ENCODE measurements around the gene SPAM1.
"Not testable (repeated sequence)": the region's sequence is repeated elsewhere in the genome, so short reads cannot be mapped to it uniquely, and the experiment has no call there.

Gene SPAM1, protein sequence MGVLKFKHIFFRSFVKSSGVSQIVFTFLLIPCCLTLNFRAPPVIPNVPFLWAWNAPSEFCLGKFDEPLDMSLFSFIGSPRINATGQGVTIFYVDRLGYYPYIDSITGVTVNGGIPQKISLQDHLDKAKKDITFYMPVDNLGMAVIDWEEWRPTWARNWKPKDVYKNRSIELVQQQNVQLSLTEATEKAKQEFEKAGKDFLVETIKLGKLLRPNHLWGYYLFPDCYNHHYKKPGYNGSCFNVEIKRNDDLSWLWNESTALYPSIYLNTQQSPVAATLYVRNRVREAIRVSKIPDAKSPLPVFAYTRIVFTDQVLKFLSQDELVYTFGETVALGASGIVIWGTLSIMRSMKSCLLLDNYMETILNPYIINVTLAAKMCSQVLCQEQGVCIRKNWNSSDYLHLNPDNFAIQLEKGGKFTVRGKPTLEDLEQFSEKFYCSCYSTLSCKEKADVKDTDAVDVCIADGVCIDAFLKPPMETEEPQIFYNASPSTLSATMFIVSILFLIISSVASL

DNA sequence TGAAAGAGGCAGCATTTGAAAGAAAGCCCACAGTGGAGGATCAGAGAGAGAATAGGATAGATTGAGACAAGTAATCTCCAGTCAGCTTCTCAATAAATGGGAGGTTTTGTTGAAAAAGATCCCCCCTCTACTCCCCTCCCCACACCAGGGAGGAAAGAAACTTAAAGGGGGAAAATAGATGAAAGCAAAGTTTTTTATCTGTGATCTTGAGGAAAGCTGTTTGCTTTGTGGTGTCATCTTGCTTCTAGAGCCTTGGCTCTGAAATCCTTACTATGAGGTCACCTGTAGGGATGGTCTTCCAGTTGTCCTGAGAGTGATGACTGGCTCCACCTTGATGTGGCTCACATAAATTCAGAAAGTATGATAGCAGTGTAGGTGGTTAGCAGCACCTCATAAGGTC is at the start of gene SPAM1:
TSS of gene SPAM1 (plus strand) at position 301 of the 400 bp plus-strand sequence. CDS start 28,330 bp downstream, outside the sequence.
- no peak for DNase-seq

DNA sequence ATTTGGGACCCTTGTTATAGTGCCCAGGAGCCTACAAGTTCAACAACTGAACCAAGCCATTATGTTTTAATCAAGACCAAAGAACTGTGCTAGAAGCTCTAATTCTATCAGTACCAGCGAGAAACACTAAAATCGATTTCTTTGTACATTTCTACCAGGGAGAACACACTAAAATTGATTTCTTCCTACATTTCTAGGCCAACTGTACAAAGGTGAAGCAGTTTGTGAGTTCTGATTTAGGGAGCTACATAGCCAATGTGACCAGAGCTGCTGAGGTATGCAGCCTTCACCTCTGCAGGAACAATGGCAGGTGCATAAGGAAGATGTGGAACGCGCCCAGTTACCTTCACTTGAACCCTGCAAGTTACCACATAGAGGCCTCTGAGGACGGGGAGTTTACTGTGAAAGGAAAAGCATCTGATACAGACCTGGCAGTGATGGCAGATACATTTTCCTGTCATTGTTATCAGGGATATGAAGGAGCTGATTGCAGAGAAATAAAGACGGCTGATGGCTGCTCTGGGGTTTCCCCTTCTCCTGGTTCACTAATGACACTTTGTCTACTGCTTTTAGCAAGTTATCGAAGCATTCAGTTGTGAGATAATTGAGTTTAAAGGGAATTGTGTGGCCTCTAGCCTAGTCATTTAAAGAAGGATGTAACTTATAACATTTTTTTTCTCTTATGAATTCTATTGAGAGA is 48.3 kb upstream of the SPAM1 start:
- no peak for DNase-seq

DNA sequence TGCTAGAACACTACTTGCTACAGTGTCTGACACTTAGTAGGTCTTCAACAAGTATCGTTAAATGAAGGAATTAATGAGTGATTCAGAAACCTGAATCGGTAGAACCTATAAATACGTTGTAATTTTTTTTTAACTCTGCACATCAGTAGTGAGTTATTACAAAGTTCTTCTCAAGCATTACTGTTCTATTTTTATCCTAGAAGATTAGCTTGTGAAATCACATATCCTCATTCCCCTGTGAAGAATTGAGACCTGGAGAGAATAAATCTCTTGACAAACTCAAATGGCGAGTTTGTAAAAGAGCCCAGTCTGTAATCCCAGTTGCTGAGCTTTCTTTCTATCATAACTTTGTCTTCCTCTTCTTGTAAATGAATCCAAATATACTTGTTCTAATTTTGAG is 45.4 kb upstream of the SPAM1 start:
- DNase-seq, result no peak

DNA sequence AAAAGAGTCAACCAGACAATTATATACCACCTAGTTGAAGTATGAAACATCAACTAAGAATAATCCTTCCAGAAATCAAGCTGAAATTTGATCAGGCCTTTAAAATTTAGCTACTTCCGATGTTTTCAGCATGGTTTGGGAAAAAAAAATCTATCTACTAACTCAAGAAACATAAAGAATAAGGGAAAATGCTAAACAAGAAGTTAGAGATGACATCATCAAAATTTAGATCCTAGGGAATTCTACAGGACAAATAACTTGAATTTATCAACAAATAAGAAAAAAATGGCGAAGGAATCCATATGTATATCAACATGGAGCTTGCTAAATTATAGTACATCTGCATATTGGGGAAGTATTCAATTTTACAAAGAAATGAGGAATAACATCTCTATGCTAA is 43.7 kb upstream of the SPAM1 start:
- DNase-seq, result no peak

DNA sequence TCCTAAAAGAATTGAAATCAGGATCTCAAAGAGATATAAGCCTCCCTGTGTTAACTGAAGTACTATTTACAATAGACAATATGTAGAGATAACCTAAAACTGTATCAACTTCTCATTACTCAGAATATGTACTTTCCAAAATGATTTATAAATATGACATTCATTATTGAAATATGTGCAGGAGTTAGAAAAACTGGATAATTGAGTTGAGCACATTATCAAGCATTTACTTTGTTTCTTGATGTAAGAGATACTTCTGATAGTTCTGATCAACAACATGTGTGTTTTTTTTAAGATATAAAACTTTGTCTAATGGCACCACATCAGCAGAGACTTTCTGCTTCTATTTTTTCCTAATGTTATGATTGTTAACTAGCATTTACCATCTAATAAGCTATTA is 41.9 kb upstream of the SPAM1 start:
- no peak for DNase-seq

DNA sequence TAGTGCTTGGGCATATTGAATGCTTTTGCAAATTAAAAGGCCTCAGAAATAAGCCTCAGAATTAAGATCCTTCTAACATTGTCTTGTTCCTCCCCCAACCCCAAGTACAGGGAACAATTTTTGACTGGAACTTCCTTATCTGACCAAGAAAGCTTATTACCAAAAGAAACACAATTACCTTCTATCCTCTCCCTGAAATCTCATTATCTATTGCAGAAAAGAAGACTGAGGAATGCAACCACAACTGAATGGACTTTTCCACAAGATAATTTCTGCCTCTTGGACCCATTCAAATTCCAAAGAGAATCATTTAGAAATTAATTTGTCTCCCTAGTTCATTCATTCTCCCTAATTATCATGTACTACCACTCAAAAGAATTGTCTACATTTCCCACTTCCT is 36.8 kb upstream of the SPAM1 start:
- no peak for DNase-seq

DNA sequence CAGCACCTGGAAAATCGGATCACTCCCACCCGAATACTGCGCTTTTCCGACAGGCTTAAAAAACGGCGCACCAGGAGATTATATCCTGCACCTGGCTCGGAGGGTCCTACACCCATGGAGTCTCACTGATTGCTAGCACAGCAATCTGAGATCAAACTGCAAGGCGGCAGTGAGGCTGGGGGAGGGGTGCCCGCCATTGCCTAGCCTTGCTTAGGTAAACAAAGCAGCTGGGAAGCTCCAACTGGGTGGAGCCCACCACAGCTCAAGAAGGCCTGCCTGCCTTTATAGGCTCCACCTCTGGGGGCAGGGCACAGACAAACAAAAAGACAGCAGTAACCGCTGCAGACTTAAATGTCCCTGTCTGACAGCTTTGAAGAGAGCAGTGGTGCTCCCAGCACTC is 30.3 kb upstream of the SPAM1 start:
- not testable (repeated sequence) for DNase-seq

DNA sequence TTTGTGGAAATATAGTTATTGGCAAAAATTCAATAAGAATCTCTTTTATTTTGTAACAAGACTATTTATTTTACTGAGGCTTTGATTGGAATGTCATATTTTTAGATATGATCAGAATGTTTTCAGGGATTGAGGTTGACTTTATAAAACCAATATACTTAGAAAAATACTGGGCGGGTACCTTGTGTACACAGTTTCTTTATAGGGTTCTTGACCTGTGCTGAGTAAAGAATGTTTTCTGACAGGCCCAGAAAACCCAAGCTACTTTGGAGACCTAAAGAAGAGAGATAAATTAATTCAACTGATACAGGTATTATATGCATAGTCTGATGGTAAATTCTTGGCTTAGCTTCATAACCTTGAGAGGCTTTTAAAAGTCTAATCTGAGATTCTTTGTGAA is 23.9 kb upstream of the SPAM1 start:
- no peak for DNase-seq

DNA sequence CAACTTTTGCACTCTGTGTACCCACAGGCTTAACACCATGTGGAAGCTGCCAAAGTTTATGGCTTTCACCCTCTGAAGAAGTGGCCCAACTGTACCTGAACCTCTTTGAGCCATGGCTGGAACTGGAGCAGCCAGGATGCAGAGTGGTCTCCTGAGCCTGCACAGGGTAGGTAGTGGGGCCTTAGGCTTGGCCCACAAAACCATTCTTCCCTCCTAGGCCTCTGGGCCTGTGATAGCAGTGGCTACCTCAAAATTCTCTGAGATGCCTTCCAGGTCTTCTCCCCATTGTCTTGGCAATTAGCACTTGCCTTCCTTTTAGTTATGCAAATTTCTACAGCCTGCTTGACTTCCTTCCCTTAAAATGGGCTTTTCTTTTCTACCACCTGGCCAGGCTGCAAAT is 19.3 kb upstream of the SPAM1 start:
- no peak for DNase-seq

DNA sequence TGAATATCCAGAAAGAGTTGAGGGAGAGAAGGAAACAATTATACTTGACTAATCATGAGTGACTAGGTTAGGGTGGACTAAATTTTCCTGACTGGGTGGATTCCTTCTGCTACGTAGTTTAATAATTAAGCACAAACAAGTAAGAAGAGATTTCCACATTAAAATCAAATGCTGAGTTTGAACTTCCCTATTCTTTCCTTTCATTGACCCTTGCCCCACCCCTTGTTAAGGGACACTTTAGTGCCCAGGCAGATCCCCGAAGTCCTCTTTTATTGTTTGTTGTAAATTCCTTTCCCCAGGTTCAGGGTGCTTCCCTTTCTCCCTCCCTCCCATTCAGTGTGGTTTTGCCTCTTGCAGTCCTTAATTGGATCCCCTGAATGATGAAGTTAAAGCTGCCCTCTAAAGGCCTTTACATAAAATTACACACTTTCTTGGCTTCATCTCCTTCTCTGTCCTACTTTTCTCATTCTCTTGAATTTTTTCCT is 8.8 kb upstream of the SPAM1 start:
- no peak for DNase-seq

DNA sequence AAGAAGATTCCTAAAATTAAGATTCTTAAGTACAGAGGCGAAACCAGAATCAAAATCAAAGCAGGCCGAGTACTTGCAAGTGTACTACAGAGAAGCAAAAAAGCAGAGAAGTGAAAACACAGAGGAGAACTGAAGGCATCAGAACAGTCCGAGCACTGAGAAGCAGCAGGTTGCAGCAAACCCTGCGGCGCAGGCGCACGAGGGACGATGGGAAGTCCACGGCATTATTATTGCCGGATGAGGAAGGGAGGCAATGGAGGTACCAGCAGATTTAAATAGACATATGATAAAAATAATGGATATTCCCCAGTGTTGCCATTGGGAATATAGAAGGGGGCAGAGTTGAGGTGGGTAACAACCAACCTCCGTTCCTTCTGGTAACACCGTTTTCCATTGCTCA is 7.2 kb upstream of the SPAM1 start:
- DNase-seq, result no peak

DNA sequence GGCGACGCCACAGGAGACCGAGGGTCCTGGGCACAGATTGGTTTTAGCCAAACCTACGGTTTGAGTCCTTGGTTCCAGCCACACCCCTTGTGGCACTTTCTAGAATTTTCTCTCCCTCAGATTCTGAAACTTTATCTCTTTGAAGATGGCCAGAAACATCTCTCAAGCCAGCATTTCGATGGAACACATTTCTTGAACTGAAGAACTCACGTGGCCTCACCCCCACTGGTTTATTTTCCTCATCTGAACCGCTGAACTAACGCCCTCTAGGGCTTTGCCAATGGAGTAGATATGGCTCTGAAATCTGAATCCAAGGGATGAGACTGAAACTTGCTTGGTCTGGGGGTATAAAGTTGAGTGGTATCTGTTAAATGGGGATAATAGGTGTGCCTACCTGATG is 6.7 kb upstream of the SPAM1 start:
- no peak for DNase-seq

DNA sequence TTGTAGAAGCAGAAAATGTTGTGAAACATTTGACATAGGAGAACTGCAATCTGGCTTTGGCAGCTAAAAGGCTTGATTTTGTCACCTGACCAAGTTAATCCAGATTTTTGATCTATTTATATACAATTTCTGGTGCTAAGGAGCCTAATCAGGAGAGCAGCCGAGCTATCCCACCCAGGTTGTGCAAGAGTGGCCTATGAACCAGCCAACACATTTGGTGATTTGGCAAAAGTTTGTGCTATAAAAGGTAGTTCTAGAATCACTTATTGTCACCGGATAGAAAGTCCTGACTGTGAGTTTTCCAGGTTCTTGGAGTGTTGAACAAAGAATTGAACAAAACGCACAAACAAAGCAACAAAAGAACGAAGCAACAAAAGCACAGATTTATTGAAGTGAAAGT is 1.4 kb upstream of the SPAM1 start:
- no peak for DNase-seq

DNA sequence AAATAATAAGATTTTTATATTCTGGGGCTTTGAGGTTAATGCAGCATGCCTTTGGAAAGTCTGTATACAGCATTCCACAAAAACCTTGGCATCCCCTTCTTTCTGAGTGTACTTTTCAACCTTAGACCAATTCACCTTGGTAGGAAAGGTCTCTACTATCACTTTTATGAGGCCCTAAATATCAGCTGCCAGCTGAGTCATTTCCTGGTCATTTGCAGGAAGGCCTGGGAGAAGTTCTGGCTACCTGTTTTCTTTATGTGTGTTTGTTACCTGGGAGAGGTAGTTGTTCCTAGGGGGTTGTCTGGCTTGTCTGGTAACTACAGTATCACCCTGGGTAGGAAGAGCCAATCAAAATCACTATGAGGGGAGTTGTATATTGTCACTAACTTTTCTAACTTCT is 4.1 kb downstream of the SPAM1 start:
- no peak for DNase-seq

DNA sequence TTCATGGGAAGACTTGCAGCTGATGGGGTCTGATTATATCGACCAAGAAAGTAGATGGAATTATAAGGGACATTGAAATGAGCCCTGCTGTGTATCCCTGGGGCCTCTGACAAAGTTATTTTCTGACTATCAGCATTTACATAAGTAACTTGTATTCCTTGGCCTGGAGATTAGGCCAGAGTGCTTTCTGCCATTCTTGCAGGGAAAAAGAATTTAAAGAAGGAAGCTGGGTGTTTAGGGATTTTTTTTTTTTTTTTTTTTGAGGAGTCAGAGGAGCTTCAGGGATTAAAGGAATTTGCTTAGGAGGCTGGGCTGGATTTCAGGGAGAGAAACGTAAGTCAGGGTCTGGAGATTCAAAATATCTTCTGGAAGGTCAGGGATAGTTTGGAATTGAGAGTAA is 4.6 kb downstream of the SPAM1 start:
- no peak for DNase-seq

DNA sequence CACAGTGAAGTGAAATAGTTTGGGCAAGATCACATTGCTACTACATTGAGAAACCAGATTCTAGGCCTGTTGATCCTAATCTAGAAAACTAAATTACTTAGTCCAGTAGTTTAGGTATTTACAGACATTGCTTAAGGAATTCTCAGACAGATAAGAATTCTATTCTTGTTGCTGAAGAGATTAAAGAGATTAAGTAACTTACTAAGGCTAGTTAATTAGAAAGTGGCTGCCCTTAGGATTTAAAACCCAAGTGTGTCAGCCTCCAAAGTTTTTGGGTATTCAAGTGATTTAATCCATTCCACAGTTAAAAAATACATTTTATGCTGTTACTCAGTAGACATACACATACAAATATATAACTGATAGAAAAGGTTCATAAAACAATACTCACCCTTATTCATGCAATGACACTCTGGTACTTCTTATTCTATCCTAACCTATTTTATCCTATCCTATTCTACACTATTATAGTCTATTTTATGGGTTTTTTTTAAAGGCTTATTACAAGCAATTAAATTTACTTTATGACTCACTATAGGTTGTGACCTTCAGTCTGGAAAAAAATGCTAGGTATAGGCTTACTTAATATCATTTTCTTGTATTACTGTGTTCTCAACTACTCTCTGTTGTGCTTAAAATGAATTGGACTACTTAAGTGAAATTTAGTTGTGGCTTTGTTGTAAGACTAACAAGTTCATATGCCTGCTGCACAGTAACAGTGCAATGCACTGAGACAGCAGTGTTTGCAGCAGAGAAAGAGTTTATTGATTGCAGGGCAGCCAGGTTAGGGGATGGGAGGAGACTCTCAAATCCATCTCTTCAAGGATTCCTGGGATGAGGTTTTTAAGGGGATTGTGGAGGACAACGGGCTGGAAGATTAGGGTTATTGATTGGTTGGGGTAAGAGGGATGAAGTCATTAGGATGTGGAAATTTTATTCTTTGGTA is 10.7 kb downstream of the SPAM1 start:
- no peak for DNase-seq

DNA sequence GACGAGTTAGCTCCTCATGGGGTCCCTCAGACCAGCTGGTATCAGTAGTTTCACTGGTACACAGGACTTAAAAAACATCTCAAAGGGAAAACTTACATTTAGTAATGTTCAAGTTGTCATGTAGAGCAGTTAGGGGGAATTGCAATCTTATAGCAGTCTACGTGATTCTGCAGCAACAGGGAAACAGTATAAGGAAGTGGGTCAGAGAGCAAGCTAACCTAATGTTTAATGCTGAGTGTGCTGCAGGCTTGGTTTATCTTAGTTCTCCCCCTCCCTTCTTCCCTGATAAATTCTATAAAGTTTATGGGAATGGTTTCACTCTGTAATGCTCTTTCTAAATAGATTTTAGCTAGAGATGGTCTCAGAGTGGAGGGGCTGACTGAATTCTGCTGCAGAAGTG is 11.3 kb downstream of the SPAM1 start:
- DNase-seq, result no peak

DNA sequence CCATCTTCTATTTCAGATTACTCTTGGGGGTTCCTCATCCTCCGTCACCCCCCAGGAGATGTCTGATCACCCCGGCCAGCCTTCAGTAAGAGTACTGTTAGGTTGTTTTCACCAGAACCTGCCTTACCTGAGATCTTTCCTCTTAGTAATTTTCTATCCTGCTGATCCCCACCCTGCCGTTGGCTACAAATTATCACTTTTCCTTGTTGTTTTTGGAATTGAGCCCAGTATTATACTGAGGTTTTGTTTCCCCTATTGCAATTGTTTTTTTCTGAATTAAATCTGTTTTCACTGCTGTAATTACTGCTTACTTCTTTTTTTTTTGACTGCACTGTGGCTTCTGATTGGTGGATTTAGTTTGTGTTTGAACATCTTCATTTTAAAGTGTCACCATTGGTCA is 14.7 kb downstream of the SPAM1 start:
- DNase-seq, result no peak

DNA sequence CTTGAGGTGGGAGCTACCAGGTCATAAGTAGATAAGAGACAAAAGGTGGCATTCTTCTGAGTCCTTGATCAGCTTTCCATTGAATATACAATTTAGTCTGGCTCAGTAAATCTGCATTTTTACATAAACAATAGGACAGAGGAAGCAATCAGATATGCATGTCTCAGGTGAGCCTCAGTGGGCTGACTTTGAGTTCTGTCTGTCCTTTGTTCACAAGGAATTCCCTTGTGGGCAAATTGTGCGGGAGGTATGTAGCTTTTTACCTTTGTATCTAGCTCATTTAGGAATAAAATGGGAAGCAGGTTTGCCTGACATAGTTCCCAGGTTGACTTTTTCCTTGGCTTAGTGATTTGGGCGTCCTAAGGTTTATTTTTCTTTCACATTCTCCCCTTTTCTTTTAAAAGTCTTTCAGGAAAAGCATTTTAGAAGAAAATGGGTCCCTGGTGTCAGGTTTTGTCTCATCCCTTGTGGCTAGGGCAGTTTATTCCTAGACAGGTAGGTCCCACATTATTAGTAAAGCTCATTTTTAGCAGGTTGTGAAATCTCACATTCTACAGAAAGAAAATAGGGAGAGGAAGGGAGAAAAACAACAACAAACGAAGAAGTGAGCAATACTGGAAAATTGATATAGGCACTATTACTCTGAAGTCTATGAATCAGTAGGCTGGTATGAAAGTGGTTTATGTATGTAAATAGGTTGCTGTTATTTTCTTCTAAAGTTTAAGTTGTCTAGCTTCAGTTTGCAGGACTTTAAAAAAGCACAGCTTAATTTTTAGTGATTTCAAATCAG is 16.5 kb downstream of the SPAM1 start:
- DNase-seq, result no peak

DNA sequence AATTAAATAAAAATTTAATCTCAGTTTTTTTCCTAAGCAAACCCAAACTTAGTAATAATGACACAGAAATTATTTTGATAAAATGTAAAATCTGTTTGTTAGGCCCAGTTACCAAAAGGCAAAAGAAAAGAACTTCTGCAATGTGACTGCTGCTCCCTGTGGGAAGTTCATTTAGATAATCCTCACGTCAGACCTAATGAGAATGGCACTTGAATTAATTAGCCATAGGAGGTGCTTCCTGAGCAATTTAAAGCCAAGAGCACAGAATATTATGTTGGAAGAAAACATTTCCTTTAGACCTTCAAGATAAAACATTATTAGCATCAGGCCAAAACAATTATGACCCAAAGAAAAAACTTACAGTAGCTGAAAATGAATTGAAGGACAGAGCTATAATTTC is 19.4 kb downstream of the SPAM1 start:
- no peak for DNase-seq

DNA sequence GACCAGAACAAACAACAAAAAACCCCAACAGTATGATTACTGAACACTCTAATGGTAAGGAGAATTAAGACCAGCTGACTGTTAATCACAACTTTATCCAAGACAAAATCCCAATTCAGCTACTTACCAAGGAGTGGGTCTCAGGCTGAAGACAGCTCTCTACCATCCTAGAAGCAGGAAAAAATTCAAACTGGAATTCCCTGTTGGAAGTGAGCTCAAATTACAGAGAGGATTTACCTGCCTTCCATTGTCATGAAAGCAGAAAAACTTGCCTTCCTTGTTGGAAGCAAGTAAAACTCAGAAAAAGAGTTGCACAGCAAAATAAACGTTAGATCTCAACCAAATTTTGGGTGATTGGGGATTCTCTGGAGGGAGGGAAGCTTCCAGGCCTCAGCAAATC is 20.9 kb downstream of the SPAM1 start:
- no peak for DNase-seq

DNA sequence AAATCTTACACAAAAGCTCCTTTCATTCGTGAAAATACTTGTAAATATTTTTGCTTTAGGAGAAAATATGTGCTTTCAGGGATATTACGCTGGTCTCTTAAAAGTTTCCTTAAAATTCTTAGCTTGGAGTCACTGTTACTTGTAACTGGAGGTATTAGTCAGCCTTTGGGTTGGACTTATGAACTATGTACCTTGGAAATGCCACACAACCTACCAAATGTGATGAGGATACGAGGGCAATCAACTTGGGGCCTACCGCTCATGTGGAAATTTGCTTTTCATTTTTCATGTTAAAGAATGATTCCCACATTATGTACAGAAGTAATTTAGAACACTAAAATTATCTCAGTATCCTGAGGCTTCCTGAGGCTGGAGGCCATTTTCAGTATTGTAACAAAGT is 23.1 kb downstream of the SPAM1 start:
- no peak for DNase-seq
